RCC 7860 (cell line): ENCODE data around the gene CFAP45.
"Not testable (repeated sequence)": the region's sequence is repeated elsewhere in the genome, so short reads cannot be mapped to it uniquely, and the experiment has no call there.

Experiments used
- DNase-seq: peaks from one replicate; pipeline ENCODE4 v3.0.0-alpha.2; 2015; ENCODE audit warnings: low spot score
- FAIRE-seq: peaks from 2 replicates; lab custom pipeline; 2012; peaks lifted over from hg19 to GRCh38; lab: Jason Lieb, UNC

Gene CFAP45

GRCh38 chr1:159908031-159908940 lies 8.3 kb upstream of the CFAP45 start:
- no peak for FAIRE-seq
- no peak for DNase-seq

- no peak for DNase-seq
- no peak for FAIRE-seq
Observed at GRCh38 chr1:159906960-159907359, 7.0 kb upstream of the CFAP45 start.

- FAIRE-seq, DNase-seq: not testable (repeated sequence)
Observed at GRCh38 chr1:159904036-159904435, 4.1 kb upstream of the CFAP45 start.

GRCh38 chr1:159902541-159902940 lies 2.6 kb upstream of the CFAP45 start:
- DNase-seq (no peak), FAIRE-seq (no peak)

- FAIRE-seq: no peak
Observed at GRCh38 chr1:159900755-159901360, 893 bp upstream of the CFAP45 start.

GRCh38 chr1:159899634-159900033 lies 331 bp downstream of the CFAP45 start:
- DNase-seq, FAIRE-seq: not testable (repeated sequence)

More at GRCh38 chr1:159900755-159901360, 893 bp upstream of the CFAP45 start:
- no peak for DNase-seq

GRCh38 chr1:159898527-159898926 lies 1.4 kb downstream of the CFAP45 start:
- DNase-seq (no peak), FAIRE-seq (no peak)

- DNase-seq: no peak
- no peak for FAIRE-seq
Observed at GRCh38 chr1:159897962-159898361, 2.0 kb downstream of the CFAP45 start.

GRCh38 chr1:159896546-159896930 lies 3.4 kb downstream of the CFAP45 start:
- DNase-seq (no peak), FAIRE-seq (no peak)

GRCh38 chr1:159895836-159896545 lies 4.0 kb downstream of the CFAP45 start:
- DNase-seq (no peak), FAIRE-seq (no peak)

- FAIRE-seq (no peak), DNase-seq (no peak)
Observed at GRCh38 chr1:159895286-159895685, 4.7 kb downstream of the CFAP45 start.

- FAIRE-seq (no peak), DNase-seq (no peak)
Observed at GRCh38 chr1:159892944-159893343, 7.0 kb downstream of the CFAP45 start.

- DNase-seq: peak; percentile 87
- FAIRE-seq: peak; percentile 56
Observed at GRCh38 chr1:159891275-159892157, 8.4 kb downstream of the CFAP45 start.

GRCh38 chr1:159890390-159890789 lies 9.6 kb downstream of the CFAP45 start:
- FAIRE-seq (no peak), DNase-seq (no peak)

GRCh38 chr1:159889821-159890252 lies 10.1 kb downstream of the CFAP45 start:
- FAIRE-seq (peak; percentile 82), DNase-seq (peak; percentile 86)

GRCh38 chr1:159889202-159889601 lies 10.8 kb downstream of the CFAP45 start:
- no peak for FAIRE-seq
- no peak for DNase-seq

- FAIRE-seq (no peak), DNase-seq (no peak)
Observed at GRCh38 chr1:159884296-159884695, 15.7 kb downstream of the CFAP45 start.

- FAIRE-seq (no peak), DNase-seq (no peak)
Observed at GRCh38 chr1:159883134-159883533, 16.8 kb downstream of the CFAP45 start.

GRCh38 chr1:159882527-159882862 lies 17.5 kb downstream of the CFAP45 start:
- peak; percentile 61 for DNase-seq
- FAIRE-seq: peak; percentile 18
